ENCODE measurements around the gene SIRT2. TPM values are rescaled to one million over a fixed set of nuclear protein-coding genes. Genes with fewer than 3 reads are reported as not detected.

SIRT2 gene
- total RNA-seq, 1 donor from 2014 or later: 60.1 TPM

DNA sequence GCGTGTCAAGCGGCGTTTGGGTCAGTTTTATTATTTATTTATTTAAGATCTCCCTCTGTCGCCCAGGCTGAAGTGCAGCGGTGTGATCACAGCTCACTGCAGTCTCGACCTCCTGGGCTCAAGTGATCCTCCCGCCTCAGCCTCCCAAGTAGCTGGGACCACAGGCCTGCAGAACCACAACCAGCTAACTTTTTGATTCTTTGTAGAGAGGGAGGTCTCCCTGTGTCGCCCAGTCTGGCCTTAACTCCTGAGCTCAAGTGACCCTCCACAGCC lies 32.0 kb upstream of the SIRT2 start:
- no peaks in the 10 kb centered on the region for H3K27me3 ChIP-seq (ENCODE audit: low read depth)
- DNase-seq (no peak), ATAC-seq (no peak)
- peaks cover 3% of the 10 kb centered on the region for H3K9me3 ChIP-seq
- TF ChIP-seq, protein P1, sequence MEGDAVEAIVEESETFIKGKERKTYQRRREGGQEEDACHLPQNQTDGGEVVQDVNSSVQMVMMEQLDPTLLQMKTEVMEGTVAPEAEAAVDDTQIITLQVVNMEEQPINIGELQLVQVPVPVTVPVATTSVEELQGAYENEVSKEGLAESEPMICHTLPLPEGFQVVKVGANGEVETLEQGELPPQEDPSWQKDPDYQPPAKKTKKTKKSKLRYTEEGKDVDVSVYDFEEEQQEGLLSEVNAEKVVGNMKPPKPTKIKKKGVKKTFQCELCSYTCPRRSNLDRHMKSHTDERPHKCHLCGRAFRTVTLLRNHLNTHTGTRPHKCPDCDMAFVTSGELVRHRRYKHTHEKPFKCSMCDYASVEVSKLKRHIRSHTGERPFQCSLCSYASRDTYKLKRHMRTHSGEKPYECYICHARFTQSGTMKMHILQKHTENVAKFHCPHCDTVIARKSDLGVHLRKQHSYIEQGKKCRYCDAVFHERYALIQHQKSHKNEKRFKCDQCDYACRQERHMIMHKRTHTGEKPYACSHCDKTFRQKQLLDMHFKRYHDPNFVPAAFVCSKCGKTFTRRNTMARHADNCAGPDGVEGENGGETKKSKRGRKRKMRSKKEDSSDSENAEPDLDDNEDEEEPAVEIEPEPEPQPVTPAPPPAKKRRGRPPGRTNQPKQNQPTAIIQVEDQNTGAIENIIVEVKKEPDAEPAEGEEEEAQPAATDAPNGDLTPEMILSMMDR (IDR thresholded peaks at IDR 0.05): no peak
- peak overlapping the region; percentile 89 for H3K4me3 ChIP-seq
- peaks cover 30% of the 10 kb centered on the region for H3K4me1 ChIP-seq
- intact Hi-C loops (cut with DNase I): no loop called here
- peak overlapping the region; percentile 92 for H3K27ac ChIP-seq
- peaks cover 22% of the 10 kb centered on the region for H3K36me3 ChIP-seq

DNA sequence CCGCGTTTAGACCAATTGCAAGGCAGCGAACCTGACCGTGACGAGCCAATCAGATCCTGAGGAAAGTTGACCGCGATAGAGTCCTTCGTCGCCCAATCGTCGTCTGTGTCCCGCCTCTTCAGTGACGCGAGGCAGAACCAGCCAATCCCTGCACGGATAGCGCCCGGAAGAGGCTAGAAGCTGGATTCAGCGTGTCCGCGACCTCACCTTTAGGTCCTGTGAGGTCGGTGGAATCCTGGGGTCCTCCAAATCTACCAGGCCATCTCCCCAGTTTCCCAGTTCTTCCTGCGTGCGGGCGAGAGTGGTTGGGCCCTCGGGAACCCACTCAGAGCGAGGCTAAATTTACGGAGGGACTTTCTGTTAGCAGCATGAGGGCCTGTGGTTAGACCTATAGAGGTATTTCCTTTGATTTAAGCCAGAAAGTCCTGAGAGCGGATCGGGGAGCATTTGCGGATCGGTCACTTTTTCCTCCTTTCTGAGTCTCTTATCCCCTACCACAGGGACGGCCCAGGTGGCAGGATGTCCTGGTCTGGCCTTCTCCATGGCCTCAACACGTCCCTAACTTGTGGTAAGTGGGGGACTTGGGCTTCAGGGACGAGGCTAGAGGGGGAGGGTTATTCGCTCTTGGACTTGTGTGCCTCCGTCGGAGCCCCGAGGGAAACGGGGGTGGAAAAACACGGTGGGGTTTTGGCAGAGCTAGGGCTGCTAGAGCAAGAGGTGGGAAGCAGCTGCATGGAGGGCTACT lies 31.5 kb upstream of the SIRT2 start, which contains the start of gene MRPS12:
MRPS12 (plus strand) TSS at position 169 of the 745 bp plus-strand sequence; CDS start at position 520, 351 bp downstream.
- H3K4me1 ChIP-seq: peaks cover 30% of the 10 kb centered on the region
- TF ChIP-seq, protein P1 (IDR thresholded peaks at IDR 0.05): no peak
- peaks cover 24% of the 10 kb centered on the region for H3K36me3 ChIP-seq
- DNase-seq (peak; percentile 99), ATAC-seq (peak; percentile 98 to 99)
- H3K9me3 ChIP-seq: peaks cover 3% of the 10 kb centered on the region
- intact Hi-C loops (cut with DNase I): no loop called here
- peak within 1 kb of the TSS; percentile 92 for H3K27ac ChIP-seq
- peak within 1 kb of the TSS; percentile 89 for H3K4me3 ChIP-seq
- no peaks in the 10 kb centered on the region for H3K27me3 ChIP-seq (ENCODE audit: low read depth)

DNA sequence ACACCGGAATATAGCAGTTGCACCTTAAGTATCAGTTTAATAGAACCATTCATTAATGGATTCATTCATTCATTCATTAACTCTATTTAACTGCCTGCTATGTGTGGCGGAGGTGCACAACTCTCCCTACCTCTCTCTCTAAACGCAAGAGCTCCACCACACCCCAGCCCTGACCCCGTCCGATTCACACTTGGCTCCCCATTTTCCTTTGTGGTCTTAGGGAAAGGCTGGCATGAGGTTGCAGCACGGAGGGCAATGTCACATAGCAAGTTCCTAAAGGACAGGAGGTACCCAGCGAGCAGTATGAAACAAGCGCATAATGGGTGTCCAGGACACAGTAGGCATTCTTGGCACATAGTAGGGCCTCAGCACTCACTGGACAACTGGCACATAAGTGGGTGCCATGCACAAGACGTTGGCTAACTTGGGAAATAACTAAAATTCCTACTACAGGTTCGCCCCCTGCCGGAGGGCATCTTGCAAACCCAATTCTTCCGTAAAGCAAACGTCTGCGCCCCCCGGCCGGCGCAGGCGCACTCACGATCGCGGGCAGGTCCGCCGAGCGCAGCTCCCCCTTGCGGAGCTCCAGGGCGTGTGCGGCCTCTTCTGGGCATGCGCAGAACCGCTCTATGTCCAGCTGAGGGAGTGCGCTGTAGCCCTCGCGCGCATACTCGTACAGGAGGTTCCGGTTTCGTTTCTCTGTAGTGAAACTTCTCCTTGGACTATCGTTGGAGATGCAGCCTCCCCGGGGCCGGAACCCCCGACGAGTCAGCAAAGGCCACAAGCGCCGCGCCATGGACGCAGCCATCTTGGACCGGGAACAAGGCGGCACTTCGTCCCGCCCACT lies 30.7 kb upstream of the SIRT2 start, which contains the start of gene SARS2:
SARS2 (minus strand) TSS at position 835 of the 847 bp plus-strand sequence; CDS start at position 808, 27 bp downstream.
- Histone ChIP-seq H3K27me3 (ENCODE audit: low read depth) (no peaks in the 10 kb centered on the region), H3K9me3 (no peaks in the 10 kb centered on the region), H3K36me3 (peaks cover 32% of the 10 kb centered on the region), H3K27ac (peak within 1 kb of the TSS; percentile 92), H3K4me1 (peaks cover 30% of the 10 kb centered on the region), H3K4me3 (peak within 1 kb of the TSS; percentile 89)
- TF ChIP-seq, protein P1 (IDR thresholded peaks at IDR 0.05): peak; percentile 100
- DNase-seq (peak; percentile 95), ATAC-seq (peak; percentile 95 to 96)
- intact Hi-C loops (cut with DNase I): no loop called here

DNA sequence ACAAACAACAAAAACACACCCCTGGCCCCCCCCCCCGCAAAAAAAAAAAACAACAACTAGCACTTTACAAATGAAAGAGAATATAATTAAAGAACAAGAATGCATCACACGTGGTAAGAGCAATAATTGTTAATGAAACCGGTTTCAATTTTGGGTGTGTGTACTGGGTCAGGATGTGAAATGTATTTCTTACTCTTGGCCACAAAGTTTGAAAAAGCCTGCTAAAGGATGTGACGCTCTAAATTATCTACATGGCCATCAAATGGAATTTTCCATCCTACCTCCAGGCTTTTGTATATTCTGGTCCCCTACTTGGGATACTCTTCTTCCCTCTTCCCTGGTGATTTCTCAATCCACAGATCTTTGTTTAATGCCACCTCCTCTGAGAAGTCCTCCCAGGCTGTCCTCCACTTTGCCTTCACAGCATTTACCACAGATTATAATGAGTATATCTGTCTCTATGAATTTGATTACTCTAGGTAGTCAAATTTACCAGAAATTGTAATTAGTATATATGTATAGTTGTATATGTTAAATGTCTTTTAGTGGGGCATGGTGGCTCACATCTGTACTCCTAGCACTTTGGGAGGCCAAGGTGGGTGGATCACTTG lies 29.1 kb upstream of the SIRT2 start:
- Histone ChIP-seq H3K9me3 (no peaks in the 10 kb centered on the region), H3K4me3 (no peak overlapping the region), H3K4me1 (peaks cover 30% of the 10 kb centered on the region), H3K36me3 (peaks cover 40% of the 10 kb centered on the region), H3K27ac (no peak overlapping the region), H3K27me3 (ENCODE audit: low read depth) (no peaks in the 10 kb centered on the region)
- intact Hi-C loops (cut with DNase I): no loop called here
- ATAC-seq (no peak), DNase-seq (no peak)
- TF ChIP-seq, protein P1 (IDR thresholded peaks at IDR 0.05): no peak

DNA sequence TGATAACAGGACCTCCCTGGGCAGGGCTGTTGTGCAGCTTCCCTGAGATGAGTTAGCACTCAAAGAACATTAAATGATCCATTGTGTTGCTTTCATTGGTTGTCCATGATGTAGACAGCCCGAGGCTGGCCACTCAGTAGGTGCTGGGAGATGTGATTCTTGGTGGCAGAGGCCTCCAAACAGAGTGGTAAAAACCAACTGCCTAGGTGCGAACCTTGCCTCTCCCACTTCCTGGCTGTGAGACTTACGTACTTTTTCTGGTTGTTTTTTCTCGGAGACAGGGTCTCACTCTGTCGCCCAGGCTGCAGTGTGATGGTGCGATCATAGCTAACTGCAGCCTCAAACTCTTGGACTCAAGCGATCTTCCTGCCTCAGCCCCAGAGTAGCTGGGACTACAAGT lies 25.0 kb upstream of the SIRT2 start:
- Histone ChIP-seq H3K4me3 (no peak overlapping the region), H3K9me3 (no peaks in the 10 kb centered on the region), H3K4me1 (peaks cover 5% of the 10 kb centered on the region), H3K27me3 (ENCODE audit: low read depth) (no peaks in the 10 kb centered on the region), H3K36me3 (peaks cover 39% of the 10 kb centered on the region), H3K27ac (no peak overlapping the region)
- intact Hi-C loops (cut with DNase I): no loop called here
- DNase-seq (no peak), ATAC-seq (no peak)
- TF ChIP-seq, protein P1 (IDR thresholded peaks at IDR 0.05): no peak
